Measurements from ENCODE around the gene MPPED1.

MPPED1 gene

GRCh38 chr22:43478621-43479300 is 66.9 kb downstream of the MPPED1 start:
- DNase-seq: no peak

- DNase-seq: no peak
Measured at GRCh38 chr22:43479301-43479950, 67.6 kb downstream of the MPPED1 start.

- DNase-seq: no peak
Measured at GRCh38 chr22:43479962-43480361, 68.1 kb downstream of the MPPED1 start.

- DNase-seq: peak; percentile 20 to 28
Measured at GRCh38 chr22:43481568-43482317, 69.9 kb downstream of the MPPED1 start.

GRCh38 chr22:43482318-43482625 is 70.5 kb downstream of the MPPED1 start:
- no peak for DNase-seq

- no peak for DNase-seq
Measured at GRCh38 chr22:43483266-43483665, 71.5 kb downstream of the MPPED1 start.

GRCh38 chr22:43483669-43484068 is 71.9 kb downstream of the MPPED1 start:
- DNase-seq: no peak

GRCh38 chr22:43484227-43484626 is 72.4 kb downstream of the MPPED1 start:
- no peak for DNase-seq

GRCh38 chr22:43485502-43486089 is 73.8 kb downstream of the MPPED1 start:
- DNase-seq: no peak

GRCh38 chr22:43487311-43488030 is 75.7 kb downstream of the MPPED1 start:
- no peak for DNase-seq

GRCh38 chr22:43488031-43488866 is 76.4 kb downstream of the MPPED1 start:
- no peak for DNase-seq

- DNase-seq: no peak
Measured at GRCh38 chr22:43488937-43489336, 77.1 kb downstream of the MPPED1 start.

GRCh38 chr22:43490311-43490710 is 78.5 kb downstream of the MPPED1 start:
- DNase-seq: no peak

GRCh38 chr22:43491177-43491576 is 79.4 kb downstream of the MPPED1 start:
- no peak for DNase-seq

- no peak for DNase-seq
Measured at GRCh38 chr22:43491737-43492136, 79.9 kb downstream of the MPPED1 start.

GRCh38 chr22:43493297-43493696 is 81.5 kb downstream of the MPPED1 start:
- no peak for DNase-seq

- no peak for DNase-seq
Measured at GRCh38 chr22:43497956-43498855, 86.4 kb downstream of the MPPED1 start.

- no peak for DNase-seq
Measured at GRCh38 chr22:43498856-43499253, 87.0 kb downstream of the MPPED1 start.

GRCh38 chr22:43500792-43501785 is 89.3 kb downstream of the MPPED1 start:
- no peak for DNase-seq

GRCh38 chr22:43501878-43502277 is 90.1 kb downstream of the MPPED1 start:
- DNase-seq: no peak

Measured in activated T-cell treated with anti-CD3 and anti-CD28 coated beads, Interleukin-2, amount 50 U/mL, for 48 hours (primary cell).